Activated CD8-positive, alpha-beta memory T cell treated with anti-CD3 and anti-CD28 coated beads for 48 hours (primary cell): Measurements from ENCODE around the gene SMCHD1.
"Not testable (repeated sequence)": the region's sequence is repeated elsewhere in the genome, so short reads cannot be mapped to it uniquely, and the experiment has no call there.

ENCODE experiments used
- DNase-seq, 3 experiments: peaks; one replicate each; pipeline ENCODE4 v3.0.0-alpha.2; 2020; ENCODE audit warnings: low read depth in 2 of 3, low spot score in 2 of 3

Gene SMCHD1

GRCh38 chr18:2811416-2811815 lies 155.9 kb downstream of the SMCHD1 start:
- no peak for DNase-seq

- DNase-seq, result no peak
Observed at GRCh38 chr18:2814928-2815327, 159.4 kb downstream of the SMCHD1 start.

GRCh38 chr18:2818281-2818680 lies 162.8 kb downstream of the SMCHD1 start:
- no peak for DNase-seq

GRCh38 chr18:2821695-2822094 lies 166.2 kb downstream of the SMCHD1 start:
- DNase-seq, result no peak

- DNase-seq, result no peak
Observed at GRCh38 chr18:2822213-2822921, 166.8 kb downstream of the SMCHD1 start.

- DNase-seq, result no peak
Observed at GRCh38 chr18:2823202-2823601, 167.7 kb downstream of the SMCHD1 start.

- DNase-seq, result no peak
Observed at GRCh38 chr18:2823966-2824365, 168.4 kb downstream of the SMCHD1 start.

- DNase-seq, result no peak
Observed at GRCh38 chr18:2824865-2825264, 169.3 kb downstream of the SMCHD1 start.

- no peak for DNase-seq
Observed at GRCh38 chr18:2825613-2826175, 170.2 kb downstream of the SMCHD1 start.

GRCh38 chr18:2826581-2826980 lies 171.1 kb downstream of the SMCHD1 start:
- no peak for DNase-seq

- no peak for DNase-seq
Observed at GRCh38 chr18:2827061-2827460, 171.5 kb downstream of the SMCHD1 start.

- not testable (repeated sequence) for DNase-seq
Observed at GRCh38 chr18:2836118-2836517, 180.6 kb downstream of the SMCHD1 start.

- DNase-seq, result not testable (repeated sequence)
Observed at GRCh38 chr18:2837290-2837689, 181.8 kb downstream of the SMCHD1 start.

- no peak for DNase-seq
Observed at GRCh38 chr18:2839202-2839601, 183.7 kb downstream of the SMCHD1 start.

GRCh38 chr18:2840521-2840920 lies 185.0 kb downstream of the SMCHD1 start:
- DNase-seq, result no peak

GRCh38 chr18:2843146-2843545 lies 187.6 kb downstream of the SMCHD1 start:
- no peak for DNase-seq

GRCh38 chr18:2845172-2845571 lies 189.6 kb downstream of the SMCHD1 start:
- DNase-seq, result no peak

GRCh38 chr18:2846636-2847316 lies 191.2 kb downstream of the SMCHD1 start, which contains the start of gene EMILIN2:
TSS of gene EMILIN2 (plus strand) at chr18:2847006. CDS start at chr18:2847189, 183 bp downstream.
- DNase-seq, result peak; percentile 6 to 36 (median 31)

- peak; percentile 12 to 16 (median 14) for DNase-seq
Observed at GRCh38 chr18:2847317-2848246, 192.1 kb downstream of the SMCHD1 start.

GRCh38 chr18:2848247-2849246 lies 193.0 kb downstream of the SMCHD1 start:
- DNase-seq, result no peak
